ENCODE measurements around the gene RSRC1. TPM values are rescaled to one million over a fixed set of nuclear protein-coding genes. Genes with fewer than 3 reads are reported as not detected.

RSRC1 gene
- total and polyA plus RNA-seq, 2 of the 8 experiments (the other 6 are each of a cell fraction or from before 2014, with no cell fraction given) = 2.0 to 27.9 TPM

GRCh38 chr3:158110658-158111018 is 749 bp downstream of the RSRC1 start:
- Histone ChIP-seq H3K4me2 (ENCODE audit: insufficient read depth in 1 of 2, low read depth in 2 of 2, low read length in 2 of 2) (peak overlapping the region; percentile 80 to 92), H4K8ac (ENCODE audit: extremely low read depth, insufficient read depth, low read length) (no peak overlapping the region), H2BK15ac (ENCODE audit: low read length) (peak overlapping the region; percentile 9; the same call in 1 of the 2 replicates), H3K56ac (replicated peaks; ENCODE audit: insufficient read length, low read depth, low read length) (no peak overlapping the region), H3K23me2 (ENCODE audit: low read depth, low read length) (peaks cover 22% of the 10 kb centered on the region; the same call in 1 of the 2 replicates), H3K27me3 (replicated peaks in 1 of 4; ENCODE audit: control insufficient read depth in 3 of 4, extremely low read depth in 1 of 4, insufficient read depth in 3 of 4, low read length in 3 of 4) (peaks cover 13 to 39% (median 31%) of the 10 kb centered on the region in 4 experiments), H3K4ac (replicated peaks; ENCODE audit: insufficient read length, low read depth, low read length) (no peak overlapping the region), H3K79me1 (ENCODE audit: low read depth, low read length) (no peaks in the 10 kb centered on the region; the same call in 1 of the 2 replicates), H3K9ac (replicated peaks in 1 of 4; ENCODE audit: extremely low read depth in 1 of 4, low read depth in 3 of 4, low read length in 3 of 4) (peak overlapping the region; percentile 60 to 87 (median 82)), H2BK120ac (replicated peaks; ENCODE audit: low read depth, low read length) (no peak overlapping the region), H3K79me2 (ENCODE audit: control insufficient read depth in 1 of 2, insufficient read depth in 2 of 2, low read length in 2 of 2) (peaks cover 0 to 41% of the 10 kb centered on the region in 2 experiments; a peak in 2 of 4 replicates), H3K36me3 (ENCODE audit: control insufficient read depth in 2 of 4, insufficient read depth in 4 of 4, low read length in 3 of 4) (no peaks in the 10 kb centered on the region), H3K14ac (ENCODE audit: insufficient read length) (no peak overlapping the region), H2AFZ (ENCODE audit: low read length) (peak overlapping the region; percentile 93), H3K4me3 (ENCODE audit: extremely low read depth in 1 of 4, insufficient read depth in 2 of 4, low read depth in 3 of 4, low read length in 4 of 4) (peak overlapping the region; percentile 87 to 95 (median 92)), H3K27ac (ENCODE audit: low read depth, low read length) (peak overlapping the region; percentile 66; the same call in 1 of the 2 replicates), H2BK20ac (ENCODE audit: low read length) (no peak overlapping the region), H4K20me1 (replicated peaks in 1 of 2; ENCODE audit: control insufficient read depth in 1 of 2, insufficient read depth in 2 of 2, low read length in 2 of 2) (peaks cover 0 to 6% of the 10 kb centered on the region in 2 experiments), H3K4me1 (replicated peaks in 1 of 4; ENCODE audit: control insufficient read depth in 3 of 4, insufficient read depth in 4 of 4, low read length in 3 of 4) (peaks cover 0 to 12% (median 2%) of the 10 kb centered on the region in 4 experiments; a peak in 4 of 7 replicates), H3K23ac (ENCODE audit: insufficient read length) (no peak overlapping the region), H3K9me3 (ENCODE audit: insufficient read depth in 2 of 2, low read depth in 1 of 2, low read length in 1 of 2) (no peaks in the 10 kb centered on the region), H2AK5ac (ENCODE audit: low read depth, low read length) (no peak overlapping the region), H3K18ac (ENCODE audit: extremely low read depth, low read length) (no peak overlapping the region; the same call in 1 of the 2 replicates), H4K5ac (ENCODE audit: insufficient read length, low read depth, low read length) (no peak overlapping the region), H2BK5ac (ENCODE audit: low read depth, low read length) (peak overlapping the region; percentile 64), H2BK12ac (ENCODE audit: low read depth, low read length) (no peak overlapping the region), H4K91ac (replicated peaks; ENCODE audit: insufficient read length, low read length) (no peak overlapping the region)
- POLR2A ChIA-PET (ENCODE audit: partially characterized antibody) = interaction anchor here (1.4 to 1.8 kb wide), 4 partner anchors 12 to 22 kb away, joined by 3 to 11 read pairs (median 5); no protein-coding TSS in a partner anchor
- CTCF ChIA-PET (ENCODE audit: partially characterized antibody) = interaction anchor here (0.7 to 5.7 kb wide), 7 partner anchors 9 to 421 kb away, joined by 3 to 43 read pairs (median 3); no protein-coding TSS in a partner anchor
- FAIRE-seq = no peak
- WGBS, 2 experiments (ENCODE audit: extremely low coverage in 1 of 2, insufficient coverage in 1 of 2, insufficient read length in 1 of 2, insufficient replicate concordance in 2 of 2, low coverage in 1 of 2, low lambda C conversion rate in 2 of 2, missing lambda C conversion rate in 1 of 2) = 27% methylated on average over 4 of the region's 4 CpGs; no CpG with 5 or more reads in 1 of the 2 experiments
- TF ChIP-seq ASH2L (IDR thresholded peaks at IDR 0.05; ENCODE audit: low read length) (no peak), TEAD4 (IDR thresholded peaks at IDR 0.05; ENCODE audit: low read depth, low read length) (no peak), TAF1 (IDR thresholded peaks at IDR 0.05; ENCODE audit: low read depth, low read length) (no peak), CTBP2 (IDR thresholded peaks at IDR 0.05; ENCODE audit: borderline replicate concordance, insufficient read depth, insufficient read length, low read length) (no peak), SAP30 (IDR thresholded peaks at IDR 0.05; ENCODE audit: insufficient read depth, insufficient replicate concordance, low read length) (peak; percentile 25), POLR2A (IDR thresholded peaks at IDR 0.05; ENCODE audit: control extremely low read depth in 1 of 2, low read depth in 2 of 2, low read length in 2 of 2) (peak in 1 of 2 experiments; percentile 17; a peak in 1 of 3 replicates), BACH1 (IDR thresholded peaks at IDR 0.05; ENCODE audit: low read length) (no peak), YY1 (IDR thresholded peaks at IDR 0.05; ENCODE audit: low read depth, low read length) (no peak), MAX (IDR thresholded peaks at IDR 0.05) (0 out of 2 replicates have a peak, but pooled peaks have one; percentile 3), CBX8 (IDR thresholded peaks at IDR 0.05; ENCODE audit: borderline replicate concordance, low read depth, low read length) (no peak)
- DNase-seq (ENCODE audit: low read depth in 1 of 2, low spot score in 2 of 2) = no peak

Data from H1 (cell line).